HFF-Myc (cell line): Measurements from ENCODE around the gene NCKAP5.

ENCODE experiments used
- DNase-seq: peaks from one replicate; pipeline ENCODE4 v3.0.0-alpha.2; 2011; ENCODE audit warnings: low read depth; ENCODE audit errors: extremely low read depth
- H3K4me3 ChIP-seq: replicated peaks from 2 replicates; pipeline ENCODE4 v1.5.1; 2011; ENCODE audit warnings: low read depth, mild to moderate bottlenecking, control low read depth, low read length
- TF ChIP-seq, protein P1 (sequence below): IDR thresholded peaks from 2 replicates; pipeline ENCODE4 v1.5.1; 2012; ENCODE audit warnings: mild to moderate bottlenecking, low read depth, low read length, control low read depth; ENCODE audit errors: missing control alignments

Gene NCKAP5

GRCh38 chr2:132901661-132902060, 666.6 kb downstream of the NCKAP5 start:
- TF ChIP-seq, protein P1, sequence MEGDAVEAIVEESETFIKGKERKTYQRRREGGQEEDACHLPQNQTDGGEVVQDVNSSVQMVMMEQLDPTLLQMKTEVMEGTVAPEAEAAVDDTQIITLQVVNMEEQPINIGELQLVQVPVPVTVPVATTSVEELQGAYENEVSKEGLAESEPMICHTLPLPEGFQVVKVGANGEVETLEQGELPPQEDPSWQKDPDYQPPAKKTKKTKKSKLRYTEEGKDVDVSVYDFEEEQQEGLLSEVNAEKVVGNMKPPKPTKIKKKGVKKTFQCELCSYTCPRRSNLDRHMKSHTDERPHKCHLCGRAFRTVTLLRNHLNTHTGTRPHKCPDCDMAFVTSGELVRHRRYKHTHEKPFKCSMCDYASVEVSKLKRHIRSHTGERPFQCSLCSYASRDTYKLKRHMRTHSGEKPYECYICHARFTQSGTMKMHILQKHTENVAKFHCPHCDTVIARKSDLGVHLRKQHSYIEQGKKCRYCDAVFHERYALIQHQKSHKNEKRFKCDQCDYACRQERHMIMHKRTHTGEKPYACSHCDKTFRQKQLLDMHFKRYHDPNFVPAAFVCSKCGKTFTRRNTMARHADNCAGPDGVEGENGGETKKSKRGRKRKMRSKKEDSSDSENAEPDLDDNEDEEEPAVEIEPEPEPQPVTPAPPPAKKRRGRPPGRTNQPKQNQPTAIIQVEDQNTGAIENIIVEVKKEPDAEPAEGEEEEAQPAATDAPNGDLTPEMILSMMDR, result no peak
- no peak for DNase-seq
- H3K4me3 ChIP-seq, result no peak overlapping the region

GRCh38 chr2:132897111-132897510, 671.2 kb downstream of the NCKAP5 start:
- DNase-seq, result no peak
- TF ChIP-seq, protein P1, result no peak
- no peak overlapping the region for H3K4me3 ChIP-seq

DNA sequence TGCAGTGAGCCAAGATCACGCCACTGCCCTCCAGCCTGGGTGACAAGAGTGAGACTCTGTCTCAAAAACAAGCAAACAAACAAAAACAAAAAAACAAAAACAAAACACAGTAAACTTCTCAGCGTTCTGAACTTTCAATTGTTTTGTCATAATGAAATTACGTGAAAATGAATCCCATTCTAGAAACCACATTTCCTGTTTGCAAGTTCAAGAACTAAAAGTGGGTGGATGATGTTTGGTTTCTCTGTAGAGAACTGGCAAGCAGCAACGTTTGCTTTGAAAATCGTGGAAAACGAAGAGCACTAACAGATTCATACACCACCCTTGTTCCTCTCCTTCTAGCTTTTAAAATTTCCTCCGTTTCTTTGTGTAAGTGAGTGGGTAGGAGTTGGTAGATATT, 672.2 kb downstream of the NCKAP5 start:
- TF ChIP-seq, protein P1, result no peak
- no peak overlapping the region for H3K4me3 ChIP-seq
- DNase-seq, result no peak

DNA sequence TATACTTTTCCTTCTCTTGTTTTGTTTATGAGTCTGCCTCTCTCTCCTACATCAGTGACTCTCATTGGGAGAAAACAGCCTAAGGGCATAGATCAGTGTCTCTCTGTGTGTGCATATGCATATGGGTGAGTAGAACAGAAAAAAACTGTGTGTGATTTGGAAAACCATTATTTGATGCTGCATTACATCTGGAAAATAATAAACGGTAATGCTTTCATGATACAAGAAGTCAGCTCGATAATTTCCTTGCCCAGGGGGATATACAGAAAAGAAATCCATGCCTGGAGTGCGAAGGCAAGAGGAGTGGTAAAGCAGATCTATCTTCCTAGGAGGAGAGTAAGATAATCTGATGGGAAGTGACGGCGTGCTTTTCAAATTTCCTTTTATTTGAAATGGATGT, 676.8 kb downstream of the NCKAP5 start:
- TF ChIP-seq, protein P1, result no peak
- DNase-seq, result no peak
- H3K4me3 ChIP-seq, result no peak overlapping the region

DNA sequence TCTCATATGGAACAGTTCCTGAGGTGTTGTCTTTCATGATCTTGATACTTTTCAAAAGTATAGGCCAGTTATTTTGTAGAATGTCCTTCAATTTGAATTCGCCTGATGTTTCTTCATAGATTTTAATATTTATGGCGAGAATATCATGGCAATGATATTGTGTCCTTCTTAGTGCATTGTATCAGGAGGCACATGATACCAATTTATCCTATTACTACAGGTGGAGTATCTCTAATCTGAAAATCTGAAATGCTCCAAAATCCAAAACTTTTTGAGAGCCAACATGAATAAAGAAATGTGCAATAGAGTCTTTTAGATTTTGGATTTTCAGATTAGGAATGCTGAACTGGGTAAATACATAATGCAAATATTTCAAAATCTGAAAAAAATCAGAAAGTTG, 681.7 kb downstream of the NCKAP5 start:
- no peak for DNase-seq
- TF ChIP-seq, protein P1, result no peak
- H3K4me3 ChIP-seq, result no peak overlapping the region

- no peak for DNase-seq
- no peak overlapping the region for H3K4me3 ChIP-seq
- TF ChIP-seq, protein P1, result no peak
Observed at GRCh38 chr2:132884705-132885104, 683.6 kb downstream of the NCKAP5 start.

DNA sequence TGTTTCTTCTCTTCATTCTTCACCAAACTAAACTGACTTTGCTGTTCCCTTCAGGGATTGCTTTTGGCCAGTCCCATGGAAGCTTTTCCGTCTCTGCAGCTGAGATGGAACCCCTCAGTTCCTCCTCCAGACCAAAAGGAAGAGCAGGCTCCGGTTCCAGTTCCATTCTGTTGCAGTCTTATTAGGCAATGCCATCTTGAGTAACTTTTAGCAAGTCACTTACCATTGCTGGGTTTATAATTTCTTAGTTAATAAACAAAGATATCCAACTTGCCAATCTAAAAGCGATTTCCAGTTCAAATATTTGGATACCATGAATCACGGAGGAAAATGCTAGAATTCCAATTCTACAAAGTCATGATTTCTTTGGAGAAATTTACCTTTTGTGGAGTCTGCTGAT, 684.0 kb downstream of the NCKAP5 start:
- DNase-seq, result no peak
- TF ChIP-seq, protein P1, result no peak
- no peak overlapping the region for H3K4me3 ChIP-seq
